EH (cell line): ENCODE results near the gene ZNF502.

Experiments
- DNase-seq: peaks from one replicate; pipeline ENCODE4 v3.0.0-alpha.2; 2015; ENCODE audit warnings: low read depth

Gene ZNF502

DNA sequence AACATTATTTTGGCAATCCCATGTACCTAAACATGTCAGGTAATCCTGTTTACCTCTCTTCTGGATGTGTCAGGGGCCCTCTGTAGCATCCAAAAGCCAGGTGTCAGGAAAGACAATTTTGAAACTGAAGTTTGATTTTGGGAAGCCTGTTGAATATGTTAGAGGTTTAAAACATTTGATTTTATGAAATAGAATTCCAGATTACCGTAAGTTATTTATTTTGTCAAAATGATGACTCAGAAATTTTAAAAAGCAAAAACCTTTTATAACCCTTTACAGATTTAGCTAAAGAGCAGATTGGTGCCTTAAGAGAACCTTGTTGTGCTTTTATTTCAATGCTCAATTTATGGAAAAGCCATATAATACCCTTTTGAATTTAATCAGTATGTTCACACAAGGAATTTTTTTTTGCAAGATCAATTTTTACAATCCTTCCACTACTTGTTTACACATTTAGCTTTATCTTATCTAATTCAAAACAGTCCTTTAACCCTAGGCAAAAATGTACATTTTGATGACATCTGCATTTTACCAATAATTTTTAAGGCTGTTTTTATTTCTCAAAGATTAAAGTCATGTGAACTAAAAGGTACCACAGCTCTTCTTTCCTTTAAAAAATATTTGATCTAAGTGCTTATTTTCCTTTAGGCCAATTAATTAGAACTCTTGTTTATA, 59.1 kb downstream of the ZNF502 start:
- DNase-seq, result no peak

DNA sequence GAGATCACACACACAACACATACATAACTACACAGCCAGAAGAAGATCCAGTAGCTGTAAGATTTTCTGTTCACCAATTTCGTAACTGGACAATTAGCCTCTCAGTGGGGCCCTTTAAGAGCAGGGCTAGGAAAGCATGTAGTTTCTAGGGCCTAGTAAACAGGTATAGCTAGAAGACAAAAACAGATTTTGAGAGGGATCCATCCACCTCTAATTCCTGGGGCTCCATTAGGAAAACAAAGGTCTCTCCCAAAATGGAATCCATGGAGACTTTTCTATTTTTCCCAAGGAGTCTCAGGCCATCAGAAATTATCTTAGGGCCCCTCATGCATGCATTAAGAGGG, 59.6 kb downstream of the ZNF502 start:
- DNase-seq, result no peak
